ENCODE results near the gene TMEM250. TPM values are rescaled to one million over a fixed set of nuclear protein-coding genes. Genes with fewer than 3 reads are reported as not detected.

TMEM250 gene
- total and polyA plus RNA-seq, 12 donors, result 9.7 to 26.4 (median 15.4) TPM

DNA sequence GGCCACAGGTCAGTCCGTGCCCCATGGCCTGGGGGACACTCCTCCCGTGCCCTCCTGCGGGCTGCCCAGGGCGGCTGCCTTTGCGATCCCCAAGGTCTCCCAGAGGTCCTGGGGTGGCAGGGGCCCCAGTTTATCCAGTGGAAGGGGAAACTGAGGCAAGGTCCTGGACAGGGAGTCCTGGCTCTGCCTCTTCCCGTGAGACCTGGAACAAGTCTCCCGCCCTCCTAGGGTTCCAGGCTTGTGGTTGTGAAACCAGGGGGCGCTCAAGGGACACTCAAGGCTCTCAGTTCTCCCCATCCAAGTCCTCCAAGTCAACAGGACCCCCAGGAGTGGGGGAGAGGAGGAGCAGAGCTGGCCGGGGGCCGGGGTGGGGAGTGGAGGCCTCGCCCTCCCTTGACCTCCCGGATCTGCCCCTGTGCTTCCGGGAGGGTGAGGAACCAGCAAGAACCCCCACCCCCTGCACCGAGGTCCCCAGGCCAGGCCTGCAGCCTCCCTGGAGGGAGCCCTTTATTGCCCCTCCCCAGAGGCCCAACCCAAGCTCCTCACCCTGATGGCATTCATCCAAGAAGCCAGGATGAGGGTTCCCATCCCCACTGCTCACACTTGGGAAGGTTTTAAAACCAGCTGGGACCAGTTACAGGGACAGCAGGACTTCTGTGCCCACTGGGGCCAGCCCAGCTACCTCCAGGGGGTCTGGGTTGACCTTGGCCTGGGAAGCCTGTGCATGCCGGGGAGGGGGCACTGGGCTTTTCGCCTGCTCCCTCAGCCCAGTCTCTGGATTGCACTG is 24.7 kb upstream of the TMEM250 start:
- 35 to 38% methylated on average over 16 of the region's 16 CpGs for WGBS, 2 donors
- H3K27me3 ChIP-seq, result peaks cover 13 to 68% (median 58%) of the 10 kb centered on the region in 7 donors
- peaks cover 0 to 6% (median 0%) of the 10 kb centered on the region in 9 donors for H3K4me1 ChIP-seq
- intact Hi-C loops (cut with DNase I), result loop anchor here in 2 of 10 donors (5.0 to 10.0 kb wide), 2 partner anchors 139 to 141 kb away; no protein-coding TSS in a partner anchor
- H3K4me3 ChIP-seq, result no peak overlapping the region
- DNase-seq (no peak), ATAC-seq (no peak)
- H3K36me3 ChIP-seq, result no peaks in the 10 kb centered on the region
- no peaks in the 10 kb centered on the region for H3K9me3 ChIP-seq
- H3K27ac ChIP-seq, result no peak overlapping the region
- TF ChIP-seq CTCF (IDR thresholded peaks at IDR 0.05), result peak in 7 of 9 donors; percentile 27 to 51 (median 37)

DNA sequence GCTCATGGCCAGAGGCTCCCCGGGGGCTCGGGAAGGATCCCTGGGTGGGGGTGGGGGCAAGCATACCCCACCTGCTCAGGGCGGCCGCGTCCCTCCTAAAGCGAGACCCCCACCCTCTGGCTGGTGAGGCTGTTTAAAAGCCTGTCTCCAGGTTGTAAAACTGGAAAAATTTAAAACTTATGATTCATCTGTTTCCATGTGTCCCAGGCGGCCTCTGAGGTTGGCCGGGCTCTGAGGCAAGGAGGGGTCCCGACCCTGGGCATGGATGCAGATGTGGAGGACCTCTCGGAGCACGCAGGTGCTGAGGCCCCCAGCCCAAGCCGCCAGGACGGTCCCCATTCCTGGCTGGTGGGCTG is 24.2 kb upstream of the TMEM250 start:
- WGBS, 2 donors, result 40 to 46% methylated on average over 13 of the region's 13 CpGs
- H3K36me3 ChIP-seq, result no peaks in the 10 kb centered on the region
- no peak for DNase-seq
- no peak overlapping the region for H3K27ac ChIP-seq
- peaks cover 0 to 6% (median 0%) of the 10 kb centered on the region in 9 donors for H3K4me1 ChIP-seq
- H3K4me3 ChIP-seq, result no peak overlapping the region
- no peak for TF ChIP-seq CTCF (IDR thresholded peaks at IDR 0.05)
- H3K9me3 ChIP-seq, result no peaks in the 10 kb centered on the region
- H3K27me3 ChIP-seq, result peaks cover 13 to 66% (median 54%) of the 10 kb centered on the region in 7 donors
- no peak for ATAC-seq
- intact Hi-C loops (cut with DNase I), result loop anchor here in 2 of 10 donors (5.0 to 10.0 kb wide), 2 partner anchors 139 to 142 kb away; no protein-coding TSS in a partner anchor

DNA sequence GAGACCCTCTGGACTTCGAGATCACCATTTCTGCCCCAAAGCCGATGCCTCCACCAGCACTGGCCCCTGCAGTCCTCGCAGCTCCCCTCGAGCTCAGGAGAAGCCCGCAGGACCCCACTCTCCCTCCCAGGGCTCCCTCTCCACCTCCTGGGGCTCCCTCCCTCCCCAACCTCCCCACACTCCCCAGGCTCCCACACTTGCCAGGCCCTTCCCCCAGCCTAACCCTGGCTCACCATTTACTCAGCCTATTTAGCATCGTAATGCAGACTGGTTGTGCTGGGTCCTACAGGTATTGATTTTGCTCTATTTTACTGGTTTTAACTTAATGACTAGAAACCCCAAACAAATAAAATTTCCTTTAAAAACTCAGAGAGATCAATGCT is 23.7 kb upstream of the TMEM250 start:
- no peak for TF ChIP-seq CTCF (IDR thresholded peaks at IDR 0.05)
- DNase-seq (no peak), ATAC-seq (no peak)
- no peak overlapping the region for H3K4me3 ChIP-seq
- intact Hi-C loops (cut with DNase I), result loop anchor here in 2 of 10 donors (5.0 to 10.0 kb wide), 2 partner anchors 140 to 142 kb away; no protein-coding TSS in a partner anchor
- H3K27ac ChIP-seq, result no peak overlapping the region
- no peaks in the 10 kb centered on the region for H3K36me3 ChIP-seq
- H3K9me3 ChIP-seq, result no peaks in the 10 kb centered on the region
- peaks cover 0 to 6% (median 0%) of the 10 kb centered on the region in 9 donors for H3K4me1 ChIP-seq
- 69 to 75% methylated on average over 6 of the region's 6 CpGs for WGBS, 2 donors
- peaks cover 13 to 66% (median 50%) of the 10 kb centered on the region in 7 donors for H3K27me3 ChIP-seq

DNA sequence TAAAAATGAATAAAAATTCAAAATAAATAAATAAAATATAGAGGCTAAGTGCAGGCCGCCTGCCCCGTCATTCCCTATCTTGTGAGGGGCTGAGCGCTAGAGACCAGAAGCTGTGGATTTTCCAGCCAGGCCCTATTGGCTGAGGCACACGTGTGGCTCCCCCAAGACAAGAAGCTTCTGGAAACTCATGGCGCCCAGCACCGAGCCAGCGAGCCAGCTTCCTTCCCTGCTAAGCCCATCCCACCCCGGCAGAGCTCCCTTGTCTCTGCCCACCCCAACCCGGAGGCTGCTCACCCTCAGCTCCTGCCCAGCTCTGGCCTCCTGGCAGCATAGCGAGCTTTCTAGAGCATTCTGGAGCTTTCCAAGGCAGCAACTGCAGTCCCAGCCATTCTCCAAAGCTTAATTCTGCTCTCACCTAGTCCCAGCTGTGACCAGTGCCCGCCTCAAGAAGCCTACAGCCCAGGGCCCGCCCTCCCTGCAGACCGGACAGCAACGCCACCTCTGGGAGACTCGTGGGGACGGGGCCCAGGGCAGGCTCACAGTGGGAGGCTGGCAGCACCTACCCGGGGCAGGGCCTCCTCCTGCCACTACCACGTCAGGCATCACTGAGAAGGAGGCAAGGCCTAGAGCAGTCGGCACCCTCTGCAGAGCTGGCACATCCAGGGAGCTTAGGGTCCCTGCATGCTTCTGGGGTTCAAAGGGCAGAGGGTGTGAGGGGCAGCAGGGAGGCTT is 23.2 kb upstream of the TMEM250 start:
- H3K4me3 ChIP-seq, result no peak overlapping the region
- 82 to 83% methylated on average over 19 of the region's 19 CpGs for WGBS, 2 donors
- peaks cover 0 to 9% (median 0%) of the 10 kb centered on the region in 9 donors for H3K4me1 ChIP-seq
- intact Hi-C loops (cut with DNase I), result loop anchor here in 2 of 10 donors (5.0 to 10.0 kb wide), 2 partner anchors 140 to 143 kb away; no protein-coding TSS in a partner anchor
- no peaks in the 10 kb centered on the region for H3K36me3 ChIP-seq
- no peak overlapping the region for H3K27ac ChIP-seq
- no peak for ATAC-seq
- DNase-seq, result no peak
- peaks cover 13 to 66% (median 45%) of the 10 kb centered on the region in 7 donors for H3K27me3 ChIP-seq
- no peaks in the 10 kb centered on the region for H3K9me3 ChIP-seq
- TF ChIP-seq CTCF (IDR thresholded peaks at IDR 0.05), result no peak
